Mucosa of rectum (tissue), 2 donors: ENCODE results near the gene C18orf32.
"Not testable (repeated sequence)": the region's sequence is repeated elsewhere in the genome, so short reads cannot be mapped to it uniquely, and the experiment has no call there.

Experiments used
- H3K27ac ChIP-seq, 2 donors: one replicate each; pipeline ENCODE4 v1.7.0; 2013; ENCODE audit warnings: inconsistent platforms in 2 of 2, low read depth in 2 of 2, low read length in 2 of 2
- H3K27me3 ChIP-seq, 2 donors: one replicate each; pipeline ENCODE4 v1.7.0; 2013; ENCODE audit warnings: low read length in 2 of 2; ENCODE audit not compliant: control insufficient read depth in 2 of 2, insufficient read depth in 2 of 2
- H3K36me3 ChIP-seq, 2 donors: one replicate each; pipeline ENCODE4 v1.7.0; 2013; ENCODE audit warnings: low read length in 2 of 2; ENCODE audit not compliant: control insufficient read depth in 2 of 2, insufficient read depth in 2 of 2
- H3K4me1 ChIP-seq, 2 donors: one replicate each; pipeline ENCODE4 v1.7.0; 2013; ENCODE audit warnings: low read length in 2 of 2, mild to moderate bottlenecking in 1 of 2; ENCODE audit not compliant: control insufficient read depth in 2 of 2, insufficient read depth in 2 of 2
- H3K4me3 ChIP-seq, 2 donors: one replicate each; pipeline ENCODE4 v1.7.0; 2013; ENCODE audit warnings: low read length in 2 of 2
- H3K9ac ChIP-seq, 2 donors: one replicate each; pipeline ENCODE4 v1.7.0; 2013; ENCODE audit warnings: low read length in 2 of 2, low read depth in 1 of 2, mild to moderate bottlenecking in 1 of 2
- H3K9me3 ChIP-seq, 2 donors: one replicate each; pipeline ENCODE4 v1.7.0; 2013; ENCODE audit warnings: low read length in 2 of 2; ENCODE audit not compliant: control insufficient read depth in 2 of 2
- donor health status: healthy.
- donor health status: Normal muscosa, but diverticular disease.

The C18orf32 gene

DNA sequence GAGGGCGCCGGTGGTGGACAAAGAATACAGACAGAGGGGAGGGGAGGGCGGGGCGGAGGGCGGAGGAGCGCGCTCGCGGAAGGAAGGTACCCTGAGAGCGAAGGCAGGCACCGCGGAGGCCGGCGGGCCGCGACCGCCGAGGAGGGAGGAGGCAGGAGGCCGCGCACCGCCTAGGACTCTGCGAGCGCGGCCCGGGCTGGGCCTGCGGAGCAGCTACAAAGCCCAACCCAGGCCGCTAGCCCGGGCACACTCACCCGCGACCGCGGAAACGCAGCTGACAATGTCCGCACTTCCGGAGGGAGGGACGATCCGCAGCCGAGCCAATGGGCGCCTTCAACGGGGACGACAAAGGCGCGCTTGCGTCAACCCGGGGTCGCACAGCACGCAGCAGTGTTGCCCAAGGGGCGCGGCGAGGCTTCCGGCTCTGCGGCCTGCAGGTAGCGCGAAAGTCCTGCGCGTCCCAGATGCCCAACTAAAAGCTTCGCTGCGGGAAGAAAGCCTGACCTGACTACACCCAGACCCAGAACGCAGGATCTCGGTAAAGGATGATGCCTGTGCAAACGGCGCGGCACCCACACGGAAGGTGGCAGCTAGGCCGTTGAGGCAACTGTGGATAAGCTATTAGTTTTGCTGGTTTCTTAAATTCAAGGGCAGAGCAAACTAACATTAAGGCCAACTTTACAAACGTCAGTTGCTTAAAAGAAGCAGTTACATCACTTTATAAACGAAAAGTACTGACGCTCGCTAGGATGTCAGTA lies at the start of gene C18orf32:
C18orf32 (minus strand) TSS at position 282 of the 758 bp plus-strand sequence. CDS start 3,486 bp downstream, outside the sequence.
- Histone ChIP-seq H3K4me3 (peak within 1 kb of the TSS; percentile 86 to 89), H3K27me3 (no peaks in the 10 kb centered on the region), H3K36me3 (peaks cover 38 to 41% of the 10 kb centered on the region in 2 donors), H3K9me3 (no peaks in the 10 kb centered on the region), H3K4me1 (peaks cover 26 to 36% of the 10 kb centered on the region in 2 donors), H3K9ac (peak within 1 kb of the TSS; percentile 79 to 91), H3K27ac (peak within 1 kb of the TSS; percentile 95 to 97)

DNA sequence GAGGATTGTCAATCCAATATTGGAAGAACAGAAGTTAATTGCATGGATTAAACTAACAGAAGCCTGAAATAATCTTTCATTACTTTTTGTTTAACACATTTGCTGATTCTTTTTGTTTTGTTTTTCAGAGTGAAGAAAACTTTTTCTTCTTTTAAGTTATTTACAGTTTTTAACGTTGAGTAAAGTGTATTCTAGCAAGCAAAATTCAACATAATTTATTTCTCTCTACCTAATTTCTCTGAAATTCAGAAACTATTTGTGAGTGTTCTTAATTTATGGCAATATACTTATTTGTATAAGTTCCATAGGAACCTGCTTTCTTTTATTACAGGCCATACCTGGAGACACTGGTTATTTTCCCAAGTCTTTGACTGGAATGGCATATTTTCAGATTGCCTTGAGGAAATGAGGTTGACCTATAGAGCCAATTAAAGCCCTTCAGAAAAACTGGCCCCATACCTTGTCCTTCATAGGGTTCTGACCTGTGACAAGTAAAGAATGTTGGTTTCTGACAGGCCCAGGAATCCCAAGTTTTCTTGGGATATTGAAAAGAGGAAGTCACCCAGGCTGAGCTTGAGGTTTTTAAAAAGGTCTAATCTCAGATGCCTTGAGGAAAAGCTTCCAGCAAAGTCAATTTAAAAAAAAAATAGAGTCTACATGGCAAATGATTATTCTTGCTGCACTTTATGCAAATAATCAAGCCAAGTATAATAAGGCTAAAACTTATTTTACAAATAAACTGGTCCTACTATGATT lies 48.0 kb upstream of the C18orf32 start:
- H3K4me1 ChIP-seq = peaks cover 0 to 2% of the 10 kb centered on the region in 2 donors
- no peaks in the 10 kb centered on the region for H3K9me3 ChIP-seq
- no peak overlapping the region for H3K9ac ChIP-seq
- no peaks in the 10 kb centered on the region for H3K36me3 ChIP-seq
- no peaks in the 10 kb centered on the region for H3K27me3 ChIP-seq
- no peak overlapping the region for H3K4me3 ChIP-seq
- no peak overlapping the region for H3K27ac ChIP-seq

GRCh38 chr18:49531678-49532153 lies 44.7 kb upstream of the C18orf32 start:
- Histone ChIP-seq H3K36me3 (no peaks in the 10 kb centered on the region), H3K4me3 (no peak overlapping the region), H3K4me1 (peaks cover 0 to 10% of the 10 kb centered on the region in 2 donors), H3K27ac (no peak overlapping the region), H3K9me3 (no peaks in the 10 kb centered on the region), H3K27me3 (no peaks in the 10 kb centered on the region), H3K9ac (no peak overlapping the region)

GRCh38 chr18:49529596-49529995 lies 42.6 kb upstream of the C18orf32 start:
- Histone ChIP-seq H3K27me3 (no peaks in the 10 kb centered on the region), H3K4me3 (no peak overlapping the region), H3K36me3 (no peaks in the 10 kb centered on the region), H3K4me1 (peaks cover 0 to 10% of the 10 kb centered on the region in 2 donors), H3K27ac (peak overlapping the region; percentile 2 to 52), H3K9ac (no peak overlapping the region), H3K9me3 (no peaks in the 10 kb centered on the region)

- H3K36me3 ChIP-seq = no peaks in the 10 kb centered on the region
- H3K27ac ChIP-seq = no peak overlapping the region
- no peak overlapping the region for H3K4me3 ChIP-seq
Measured at GRCh38 chr18:49527631-49528327, 40.7 kb upstream of the C18orf32 start.

DNA sequence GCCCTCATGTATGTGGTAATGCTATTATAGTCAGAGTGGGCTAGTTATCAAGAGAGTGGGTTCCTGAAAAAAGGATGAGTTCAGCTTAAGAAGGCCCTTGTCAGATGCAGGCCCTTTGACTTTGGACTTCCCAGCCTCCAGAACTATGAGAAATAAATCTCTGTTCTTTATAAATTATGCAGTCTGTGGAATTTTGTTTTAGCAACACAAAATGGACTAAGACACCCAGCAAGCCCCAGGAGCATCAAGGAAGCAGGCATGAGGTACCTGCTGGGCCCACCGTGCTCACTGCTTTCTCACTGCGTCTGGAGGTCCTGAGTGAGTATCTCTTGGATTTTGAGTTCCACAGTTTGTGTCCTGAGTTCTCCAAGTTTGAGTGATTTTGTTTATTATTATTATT lies 38.9 kb upstream of the C18orf32 start:
- Histone ChIP-seq H3K9me3 (no peaks in the 10 kb centered on the region), H3K27me3 (no peaks in the 10 kb centered on the region), H3K36me3 (no peaks in the 10 kb centered on the region), H3K27ac (no peak overlapping the region), H3K4me3 (no peak overlapping the region), H3K4me1 (peaks cover 0 to 10% of the 10 kb centered on the region in 2 donors), H3K9ac (no peak overlapping the region)

More at GRCh38 chr18:49527631-49528327, 40.7 kb upstream of the C18orf32 start:
- H3K9me3 ChIP-seq = no peaks in the 10 kb centered on the region
- no peaks in the 10 kb centered on the region for H3K27me3 ChIP-seq
- peaks cover 0 to 10% of the 10 kb centered on the region in 2 donors for H3K4me1 ChIP-seq
- H3K9ac ChIP-seq = no peak overlapping the region

- Histone ChIP-seq H3K4me3 (no peak overlapping the region), H3K27me3 (no peaks in the 10 kb centered on the region), H3K36me3 (no peaks in the 10 kb centered on the region), H3K9me3 (no peaks in the 10 kb centered on the region), H3K9ac (no peak overlapping the region), H3K27ac (no peak overlapping the region), H3K4me1 (peaks cover 0 to 7% of the 10 kb centered on the region in 2 donors)
Measured at GRCh38 chr18:49524951-49525350, 37.9 kb upstream of the C18orf32 start.

DNA sequence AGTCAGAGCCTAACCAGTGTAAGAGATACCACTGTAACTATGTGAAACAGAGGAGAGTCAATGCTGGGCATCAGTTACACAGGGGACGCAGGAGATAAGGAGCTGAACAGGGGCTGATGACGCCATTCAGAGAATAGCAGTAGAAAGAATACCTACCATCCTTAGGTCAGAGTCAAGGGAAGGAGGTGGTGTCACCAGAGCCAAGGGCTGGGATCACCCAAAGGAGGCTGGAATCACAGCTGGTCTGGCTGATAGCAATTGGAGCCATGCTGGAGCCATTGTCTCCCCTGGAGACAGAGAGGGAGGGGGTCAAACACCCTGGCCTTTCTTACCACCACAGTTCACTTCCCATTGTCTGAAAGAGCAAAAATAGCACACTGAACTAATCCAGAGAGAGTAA lies 37.3 kb upstream of the C18orf32 start:
- no peak overlapping the region for H3K4me3 ChIP-seq
- no peaks in the 10 kb centered on the region for H3K36me3 ChIP-seq
- no peak overlapping the region for H3K27ac ChIP-seq
- no peaks in the 10 kb centered on the region for H3K27me3 ChIP-seq
- no peaks in the 10 kb centered on the region for H3K9me3 ChIP-seq
- no peak overlapping the region for H3K9ac ChIP-seq
- H3K4me1 ChIP-seq = peaks cover 0 to 2% of the 10 kb centered on the region in 2 donors

- not testable (repeated sequence) for H3K4me1 ChIP-seq, H3K9ac ChIP-seq, H3K36me3 ChIP-seq, H3K27me3 ChIP-seq, H3K9me3 ChIP-seq, H3K4me3 ChIP-seq, H3K27ac ChIP-seq
Measured at GRCh38 chr18:49523580-49524093, 36.6 kb upstream of the C18orf32 start.
